IMR-90 (cell line): ENCODE data around the gene DDX19B. TPM values are rescaled to one million over a fixed set of nuclear protein-coding genes. Genes with fewer than 3 reads are reported as not detected.
A peak's percentile ranks its signal among the peaks of the same experiment; 100 is the strongest.

Experiments used
- ATAC-seq: fragments of 200-7000 bp; cut with Tn5 transposase; 2 replicates; pipeline ENCODE4 v1.9.1; 2020; ENCODE audit warnings: low read depth, mild to moderate bottlenecking, moderate library complexity
- BruUV-seq: library from RNA; stranded (reverse); fragments of 400-500 nt; replicated peaks from 2 replicates; lab custom pipeline; 2021; lab: Mats Ljungman, UMichigan
- CTCF ChIA-PET: fragments of 300-600 bp; formaldehyde crosslinking; extraction: SDS; loops from one replicate; lab custom pipeline; 2021; ENCODE audit warnings: antibody characterized with exemption; lab: Yijun Ruan, JAX
- POLR2A ChIA-PET: fragments of 300-600 bp; sonication (Branson Sonifier 250); formaldehyde crosslinking; loops from one replicate; lab custom pipeline; 2022; ENCODE audit warnings: antibody characterized with exemption; ENCODE audit not compliant: unreplicated experiment; lab: Charles Lee
- DNase-seq: peaks from one replicate; pipeline ENCODE4 v3.0.0; 2013
- H2AFZ ChIP-seq: replicated peaks from 2 replicates; pipeline ENCODE3; 2013; ENCODE audit warnings: low read length, mild to moderate bottlenecking; ENCODE audit not compliant: poor library complexity
- H2AK5ac ChIP-seq: 2 replicates; pipeline ENCODE4 v1.6.1; 2013; ENCODE audit warnings: low read depth, low read length, inconsistent platforms
- H2AK9ac ChIP-seq: replicated peaks from 2 replicates; pipeline ENCODE3; 2013; ENCODE audit warnings: mild to moderate bottlenecking, low read depth, low read length, moderate library complexity; ENCODE audit not compliant: poor library complexity
- H2BK120ac ChIP-seq: 2 replicates; pipeline ENCODE4 v1.6.1; 2013; ENCODE audit warnings: low read depth, low read length, inconsistent platforms
- H2BK15ac ChIP-seq: 3 replicates; pipeline ENCODE4 v1.6.1; 2013; ENCODE audit warnings: low read depth, low read length, inconsistent platforms
- H2BK20ac ChIP-seq: 2 replicates; pipeline ENCODE4 v1.6.1; 2013; ENCODE audit warnings: low read depth, mild to moderate bottlenecking, inconsistent platforms, low read length, moderate library complexity
- H2BK5ac ChIP-seq: 2 replicates; pipeline ENCODE4 v1.6.1; 2013; ENCODE audit warnings: mild to moderate bottlenecking, low read depth, low read length, inconsistent platforms; ENCODE audit not compliant: poor library complexity, severe bottlenecking
- H3K14ac ChIP-seq: replicated peaks from 2 replicates; pipeline ENCODE4 v1.6.1; 2013; ENCODE audit warnings: low read depth, low read length, inconsistent platforms
- H3K18ac ChIP-seq: 2 replicates; pipeline ENCODE4 v1.6.1; 2013; ENCODE audit warnings: low read depth, low read length, control low read depth
- H3K23ac ChIP-seq: 2 replicates; pipeline ENCODE4 v1.6.1; 2013; ENCODE audit warnings: low read depth, low read length, inconsistent platforms
- H3K27ac ChIP-seq: 2 replicates; pipeline ENCODE4 v1.5.1; 2013; ENCODE audit warnings: mild to moderate bottlenecking, control low read depth, low read length; ENCODE audit not compliant: insufficient read depth
- H3K27me3 ChIP-seq: 2 replicates; pipeline ENCODE4 v1.6.1; 2013; ENCODE audit warnings: low read length; ENCODE audit not compliant: control insufficient read depth, insufficient read depth
- H3K36me3 ChIP-seq: 2 replicates; pipeline ENCODE4 v1.6.1; 2013; ENCODE audit warnings: low read length, mixed read lengths; ENCODE audit not compliant: control insufficient read depth, insufficient read depth
- H3K4ac ChIP-seq: 2 replicates; pipeline ENCODE4 v1.6.1; 2013; ENCODE audit warnings: low read depth, low read length, inconsistent platforms
- H3K4me1 ChIP-seq: 2 replicates; pipeline ENCODE4 v1.6.1; 2013; ENCODE audit warnings: low read length, mixed read lengths; ENCODE audit not compliant: control insufficient read depth, insufficient read depth
- H3K4me2 ChIP-seq: 2 replicates; pipeline ENCODE4 v1.6.1; 2013; ENCODE audit warnings: low read depth, mild to moderate bottlenecking, control low read depth, low read length, moderate library complexity
- H3K4me3 ChIP-seq: 2 replicates; pipeline ENCODE4 v1.5.1; 2013; ENCODE audit warnings: low read depth, mild to moderate bottlenecking, control low read depth, low read length, moderate library complexity; ENCODE audit not compliant: insufficient read depth
- H3K56ac ChIP-seq: 2 replicates; pipeline ENCODE4 v1.6.1; 2013; ENCODE audit warnings: low read length, inconsistent platforms; ENCODE audit not compliant: insufficient read depth; ENCODE audit errors: extremely low read depth
- H3K79me1 ChIP-seq, 2 experiments: 2 replicates each; pipeline ENCODE4 v1.6.1; 2013; ENCODE audit warnings: low read length in 2 of 2, inconsistent platforms in 1 of 2, low read depth in 1 of 2
- H3K9ac ChIP-seq: 2 replicates; pipeline ENCODE4 v1.6.1; 2013; ENCODE audit warnings: low read depth, low read length, control low read depth
- H3K9me1 ChIP-seq: 2 replicates; pipeline ENCODE4 v1.6.1; 2013; ENCODE audit warnings: low read length, inconsistent platforms; ENCODE audit not compliant: insufficient read depth
- H3K9me3 ChIP-seq: 2 replicates; pipeline ENCODE4 v1.6.1; 2013; ENCODE audit warnings: low read length; ENCODE audit not compliant: control insufficient read depth, insufficient read depth
- H4K20me1 ChIP-seq: 2 replicates; pipeline ENCODE4 v1.6.1; 2013; ENCODE audit warnings: low read length, inconsistent platforms; ENCODE audit not compliant: insufficient read depth
- H4K5ac ChIP-seq: 2 replicates; pipeline ENCODE4 v1.6.1; 2013; ENCODE audit warnings: mild to moderate bottlenecking, low read depth, low read length, control low read depth
- H4K8ac ChIP-seq, 2 experiments: 2 replicates each; pipeline ENCODE4 v1.6.1; 2013; ENCODE audit warnings: low read depth in 2 of 2, low read length in 2 of 2, control low read depth in 1 of 2, inconsistent platforms in 1 of 2
- H4K91ac ChIP-seq: 2 replicates; pipeline ENCODE4 v1.6.1; 2013; ENCODE audit warnings: low read depth, low read length, inconsistent platforms; ENCODE audit not compliant: insufficient read depth
- BHLHE40 ChIP-seq: fragments of 150-350 bp; IDR thresholded peaks from 2 replicates; pipeline ENCODE4 v1.6.1; 2016; ENCODE audit warnings: mild to moderate bottlenecking, low read depth, low read length
- FOS ChIP-seq: fragments of 150-350 bp; IDR thresholded peaks from 2 replicates; pipeline ENCODE4 v1.6.1; 2016; ENCODE audit warnings: low read depth, low read length
- MAFK ChIP-seq: IDR thresholded peaks from 2 replicates; pipeline ENCODE4 v1.6.1; 2012; ENCODE audit warnings: low read depth, low read length, improper control_type of control experiment
- MAZ ChIP-seq: IDR thresholded peaks from 2 replicates; pipeline ENCODE4 v1.6.1; 2012; ENCODE audit warnings: low read depth, mild to moderate bottlenecking, low read length, improper control_type of control experiment, moderate library complexity, borderline replicate concordance
- MXI1 ChIP-seq: IDR thresholded peaks from 2 replicates; pipeline ENCODE4 v1.6.1; 2012; ENCODE audit warnings: low read depth, mild to moderate bottlenecking, low read length, moderate library complexity, borderline replicate concordance
- NFE2L2 ChIP-seq: fragments of 150-350 bp; IDR thresholded peaks from 2 replicates; pipeline ENCODE4 v1.6.1; 2016; ENCODE audit warnings: low read depth, mild to moderate bottlenecking, low read length
- POLR2A ChIP-seq: IDR thresholded peaks from 2 replicates; pipeline ENCODE4 v1.6.1; 2012; ENCODE audit warnings: mild to moderate bottlenecking, low read depth, low read length
- RAD21 ChIP-seq: IDR thresholded peaks from 2 replicates; pipeline ENCODE4 v1.6.1; 2012; ENCODE audit warnings: low read length, improper control_type of control experiment
- RCOR1 ChIP-seq: IDR thresholded peaks from 2 replicates; pipeline ENCODE4 v1.6.1; 2012; ENCODE audit warnings: mild to moderate bottlenecking, low read length, improper control_type of control experiment; ENCODE audit not compliant: insufficient replicate concordance
- WGBS, 2 experiments: methylation state at CpG; one replicate each; pipeline versions ENCODE4 v1.1.5 to v1.1.7; 2013; ENCODE audit warnings: missing lambda C conversion rate in 2 of 2; ENCODE audit not compliant: insufficient read length in 1 of 2; ENCODE audit errors: extremely low coverage in 2 of 2; 5-methylcytosine and 5-hydroxymethylcytosine counted together
- dilution Hi-C: fragments of 300-500 bp; cut with HindIII; formaldehyde crosslinking; loops from one replicate; pipeline ENCODE4 v1.14.3; 2018; ENCODE audit warnings: low sequenced_read_pairs; ENCODE audit not compliant: unreplicated experiment
- in situ Hi-C: fragments of 300-500 bp; cut with MboI; formaldehyde crosslinking; loops from 3 replicates; pipeline ENCODE4 v1.14.3; 2019; ENCODE audit warnings: low sequenced_read_pairs, inconsistent platforms, mixed read lengths
- intact Hi-C: fragments of 100-400 bp; cut with micrococcal nuclease; formaldehyde crosslinking; loops from 2 replicates; pipeline ENCODE4 v1.10.0; 2022
- polyA plus RNA-seq, 3 experiments: library from polyadenylated mRNA; depleted of rRNA; stranded (reverse); fragments of >200 nt; gene quantifications; 2 replicates each; pipeline ENCODE4 v1.2.3, GENCODE V29; 2012; ENCODE audit warnings: low replicate concordance in 1 of 3
- total RNA-seq: library from RNA; depleted of rRNA; stranded (reverse); fragments of >200 nt; gene quantifications from 2 replicates; pipeline ENCODE4 v1.2.3, GENCODE V29; 2012
- TF ChIP-seq, protein P1 (sequence below): fragments of 150-350 bp; IDR thresholded peaks from 2 replicates; pipeline ENCODE4 v1.6.1; 2016; ENCODE audit warnings: low read depth, mild to moderate bottlenecking, low read length, moderate library complexity, borderline replicate concordance
- TF ChIP-seq, protein P2 (sequence below): conservative IDR thresholded peaks from 2 replicates; pipeline ENCODE4 v1.5.1; 2012; ENCODE audit warnings: mild to moderate bottlenecking, low read depth, low read length, improper control_type of control experiment

DDX19B gene
- total and polyA plus RNA-seq, 2 of the 4 experiments (the other 2 are of a cell fraction): 33.3 to 41.0 TPM

DNA sequence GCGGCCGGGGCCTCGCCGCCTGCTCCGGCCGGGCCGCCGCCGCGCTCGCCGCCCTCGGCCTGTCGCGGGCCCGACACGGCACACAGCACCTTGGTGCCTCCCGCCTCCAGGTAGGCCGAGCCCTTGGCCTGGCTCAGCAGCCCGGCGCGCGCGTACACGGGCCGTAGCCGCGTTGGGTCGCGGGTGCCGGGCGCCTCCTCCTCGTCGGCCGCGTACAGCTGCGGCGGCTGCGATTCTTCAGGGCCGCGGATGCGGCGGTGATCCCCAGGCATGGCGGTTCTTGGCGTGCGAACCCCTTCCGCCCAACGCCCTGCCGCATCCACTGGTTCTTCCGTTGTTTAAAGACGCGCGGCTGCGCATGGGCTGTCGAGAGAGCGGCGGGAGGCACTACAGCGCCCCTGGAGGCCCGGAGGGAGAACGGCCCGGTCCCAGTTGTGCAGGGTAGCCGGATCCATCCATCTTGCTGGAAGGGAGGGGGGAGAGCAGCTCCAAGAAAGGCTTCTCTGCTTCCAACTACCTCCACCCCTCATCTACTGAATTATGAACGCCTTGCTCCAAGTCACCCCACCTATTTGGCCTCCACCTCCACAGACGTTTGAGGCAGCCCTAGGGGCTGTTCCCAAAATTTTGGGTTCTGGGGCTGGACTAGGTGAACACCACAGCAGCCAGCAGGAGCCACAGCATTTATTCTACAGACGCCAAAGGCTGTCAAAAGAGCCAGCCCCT is 47.2 kb upstream of the DDX19B start, which contains the start of gene EXOSC6:
TSS of gene EXOSC6 (minus strand) at position 312 of the 726 bp plus-strand sequence. CDS start at position 272, 40 bp downstream.
- ATAC-seq (peak; percentile 94), DNase-seq (peak; percentile 88)
- H4K5ac ChIP-seq: peak within 1 kb of the TSS; percentile 40; the same call in 1 of the 2 replicates
- H3K4me2 ChIP-seq: peak within 1 kb of the TSS; percentile 75
- peak within 1 kb of the TSS; percentile 76 for H3K14ac ChIP-seq
- peak within 1 kb of the TSS in 1 of 2 experiments; percentile 65; a peak in 1 of 4 replicates for H4K8ac ChIP-seq
- no peak within 1 kb of the TSS for H2AK5ac ChIP-seq
- 0 out of 2 replicates have a peak, but pooled peaks cover 5% of the 10 kb centered on the region for H3K9me1 ChIP-seq
- H3K27ac ChIP-seq: peak within 1 kb of the TSS; percentile 74
- no peaks in the 10 kb centered on the region for H3K9me3 ChIP-seq
- peaks cover 2% of the 10 kb centered on the region for H3K4me1 ChIP-seq
- peaks cover 3 to 30% of the 10 kb centered on the region in 2 experiments; a peak in 2 of 4 replicates for H3K79me1 ChIP-seq
- TF ChIP-seq RCOR1 (no peak), NFE2L2 (no peak), POLR2A (peak; percentile 49; the same call in 1 of the 2 replicates), MAFK (no peak), MAZ (peak; percentile 59; the same call in 1 of the 2 replicates), FOS (no peak), MXI1 (peak; percentile 88), RAD21 (no peak), BHLHE40 (0 out of 2 replicates have a peak, but pooled peaks have one; percentile 26)
- TF ChIP-seq, protein P1, sequence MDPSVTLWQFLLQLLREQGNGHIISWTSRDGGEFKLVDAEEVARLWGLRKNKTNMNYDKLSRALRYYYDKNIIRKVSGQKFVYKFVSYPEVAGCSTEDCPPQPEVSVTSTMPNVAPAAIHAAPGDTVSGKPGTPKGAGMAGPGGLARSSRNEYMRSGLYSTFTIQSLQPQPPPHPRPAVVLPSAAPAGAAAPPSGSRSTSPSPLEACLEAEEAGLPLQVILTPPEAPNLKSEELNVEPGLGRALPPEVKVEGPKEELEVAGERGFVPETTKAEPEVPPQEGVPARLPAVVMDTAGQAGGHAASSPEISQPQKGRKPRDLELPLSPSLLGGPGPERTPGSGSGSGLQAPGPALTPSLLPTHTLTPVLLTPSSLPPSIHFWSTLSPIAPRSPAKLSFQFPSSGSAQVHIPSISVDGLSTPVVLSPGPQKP: no peak
- TF ChIP-seq, protein P2, sequence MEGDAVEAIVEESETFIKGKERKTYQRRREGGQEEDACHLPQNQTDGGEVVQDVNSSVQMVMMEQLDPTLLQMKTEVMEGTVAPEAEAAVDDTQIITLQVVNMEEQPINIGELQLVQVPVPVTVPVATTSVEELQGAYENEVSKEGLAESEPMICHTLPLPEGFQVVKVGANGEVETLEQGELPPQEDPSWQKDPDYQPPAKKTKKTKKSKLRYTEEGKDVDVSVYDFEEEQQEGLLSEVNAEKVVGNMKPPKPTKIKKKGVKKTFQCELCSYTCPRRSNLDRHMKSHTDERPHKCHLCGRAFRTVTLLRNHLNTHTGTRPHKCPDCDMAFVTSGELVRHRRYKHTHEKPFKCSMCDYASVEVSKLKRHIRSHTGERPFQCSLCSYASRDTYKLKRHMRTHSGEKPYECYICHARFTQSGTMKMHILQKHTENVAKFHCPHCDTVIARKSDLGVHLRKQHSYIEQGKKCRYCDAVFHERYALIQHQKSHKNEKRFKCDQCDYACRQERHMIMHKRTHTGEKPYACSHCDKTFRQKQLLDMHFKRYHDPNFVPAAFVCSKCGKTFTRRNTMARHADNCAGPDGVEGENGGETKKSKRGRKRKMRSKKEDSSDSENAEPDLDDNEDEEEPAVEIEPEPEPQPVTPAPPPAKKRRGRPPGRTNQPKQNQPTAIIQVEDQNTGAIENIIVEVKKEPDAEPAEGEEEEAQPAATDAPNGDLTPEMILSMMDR: peak; percentile 92
- H3K36me3 ChIP-seq: peaks cover 43% of the 10 kb centered on the region
- H2AFZ ChIP-seq: peak within 1 kb of the TSS; percentile 93
- WGBS, 2 experiments: 0% methylated on average over 3 of the region's 65 CpGs; no CpG with 5 or more reads in 1 of the 2 experiments
- in situ Hi-C loops (no loop called here), intact Hi-C loops (no loop called here), dilution Hi-C loops (no loop called here)
- 0 out of 2 replicates have a peak within 1 kb of the TSS, but pooled peaks have one; percentile 59 for H3K23ac ChIP-seq
- H4K20me1 ChIP-seq: peaks cover 39% of the 10 kb centered on the region
- H4K91ac ChIP-seq: 0 out of 2 replicates have a peak within 1 kb of the TSS, but pooled peaks have one; percentile 26
- H2BK20ac ChIP-seq: no peak within 1 kb of the TSS
- H2AK9ac ChIP-seq: peak within 1 kb of the TSS; percentile 94
- ChIA-PET CTCF (no interaction called here), POLR2A (no interaction called here)
- peak within 1 kb of the TSS; percentile 75 for H3K4ac ChIP-seq
- 0 out of 2 replicates have a peak within 1 kb of the TSS, but pooled peaks have one; percentile 23 for H2BK120ac ChIP-seq
- peak within 1 kb of the TSS; percentile 61 for H3K4me3 ChIP-seq
- no peak within 1 kb of the TSS for H2BK15ac ChIP-seq
- H2BK5ac ChIP-seq: peak within 1 kb of the TSS; percentile 74
- H3K18ac ChIP-seq: no peak within 1 kb of the TSS
- no peaks in the 10 kb centered on the region for H3K27me3 ChIP-seq
- no TSS peak for BruUV-seq
- no peak within 1 kb of the TSS for H3K56ac ChIP-seq
- peak within 1 kb of the TSS; percentile 46 for H3K9ac ChIP-seq
